WTC11 (cell line): ENCODE results near the gene GRK3. TPM values are rescaled to one million over a fixed set of nuclear protein-coding genes. Genes with fewer than 3 reads are reported as not detected.

ENCODE experiments used
- ATAC-seq: fragments of 200-7000 bp; cut with Tn5 transposase; 2 replicates; pipeline ENCODE4 v1.10.0; 2021; ENCODE audit warnings: mild to moderate bottlenecking, moderate library complexity
- CTCF ChIA-PET: fragments of 300-600 bp; sonication (Branson Sonifier 250); formaldehyde crosslinking; loops from one replicate; lab custom pipeline; 2021; ENCODE audit warnings: antibody characterized with exemption; lab: Charles Lee
- POLR2A ChIA-PET: fragments of 350-600 bp; sonication (Branson Sonifier 250); formaldehyde crosslinking; loops from one replicate; lab custom pipeline; 2021; ENCODE audit warnings: antibody characterized with exemption; lab: Charles Lee
- DNase-seq: peaks from one replicate; pipeline ENCODE4 v3.0.0; 2021; ENCODE audit warnings: low spot score
- H3K27ac Mint-ChIP-seq: 2 replicates; pipeline ENCODE4 v1.8.0; 2021; ENCODE audit warnings: mixed read lengths
- H3K27me3 Mint-ChIP-seq: 2 replicates; pipeline ENCODE4 v1.8.0; 2021; ENCODE audit warnings: low read depth, mild to moderate bottlenecking, moderate library complexity, mixed read lengths
- H3K36me3 Mint-ChIP-seq: 2 replicates; pipeline ENCODE4 v1.8.0; 2021; ENCODE audit warnings: mixed read lengths
- H3K4me1 Mint-ChIP-seq: 2 replicates; pipeline ENCODE4 v1.8.0; 2022; ENCODE audit warnings: mixed read lengths
- H3K4me3 Mint-ChIP-seq: 2 replicates; pipeline ENCODE4 v1.8.0; 2021; ENCODE audit warnings: mild to moderate bottlenecking, moderate library complexity, mixed read lengths
- H3K9me3 Mint-ChIP-seq: 2 replicates; pipeline ENCODE4 v1.8.0; 2021; ENCODE audit warnings: mixed read lengths
- ARID4B ChIP-seq: sonication (generic); formaldehyde crosslinking; IDR thresholded peaks from 2 replicates; pipeline ENCODE4 v1.8.0; 2023; ENCODE audit warnings: missing genetic modification reagents, mild to moderate bottlenecking, borderline replicate concordance
- E2F4 ChIP-seq: sonication (generic); formaldehyde crosslinking; IDR thresholded peaks from 2 replicates; pipeline ENCODE4 v1.8.1; 2022; ENCODE audit warnings: low read depth, mild to moderate bottlenecking, moderate library complexity, missing genetic modification reagents, borderline replicate concordance
- E2F5 ChIP-seq: sonication (generic); formaldehyde crosslinking; IDR thresholded peaks from 2 replicates; pipeline ENCODE4 v1.8.1; 2022; ENCODE audit warnings: mild to moderate bottlenecking, moderate library complexity, missing genetic modification reagents
- ELF4 ChIP-seq: sonication (generic); formaldehyde crosslinking; IDR thresholded peaks from 2 replicates; pipeline ENCODE4 v1.8.1; 2022; ENCODE audit warnings: low read depth, mild to moderate bottlenecking, moderate library complexity, missing genetic modification reagents
- FOXJ3 ChIP-seq: sonication (generic); formaldehyde crosslinking; IDR thresholded peaks from 2 replicates; pipeline ENCODE4 v1.9.0; 2021; ENCODE audit warnings: missing genetic modification reagents, mild to moderate bottlenecking, borderline replicate concordance
- FOXP1 ChIP-seq: sonication (generic); formaldehyde crosslinking; IDR thresholded peaks from 2 replicates; pipeline ENCODE4 v1.8.0; 2022; ENCODE audit warnings: missing genetic modification reagents, mild to moderate bottlenecking, moderate library complexity, borderline replicate concordance
- JUN ChIP-seq: sonication (generic); formaldehyde crosslinking; IDR thresholded peaks from 2 replicates; pipeline ENCODE4 v1.8.0; 2023; ENCODE audit warnings: mild to moderate bottlenecking, missing genetic modification reagents
- MYBL2 ChIP-seq: sonication (generic); formaldehyde crosslinking; IDR thresholded peaks from 2 replicates; pipeline ENCODE4 v1.8.1; 2023; ENCODE audit warnings: mild to moderate bottlenecking, moderate library complexity, missing genetic modification reagents
- NFATC4 ChIP-seq: fragments of 250-450 bp; sonication (Bioruptor Pico); IDR thresholded peaks from 2 replicates; pipeline ENCODE4 v1.9.0; 2021; ENCODE audit warnings: mild to moderate bottlenecking
- NR3C1 ChIP-seq: sonication (generic); formaldehyde crosslinking; conservative IDR thresholded peaks from 2 replicates; pipeline ENCODE4 v1.8.1; 2023; ENCODE audit warnings: low read depth, mild to moderate bottlenecking, missing genetic modification reagents
- PRDM15 ChIP-seq: sonication (generic); formaldehyde crosslinking; IDR thresholded peaks from 2 replicates; pipeline ENCODE4 v1.8.0; 2022; ENCODE audit warnings: missing genetic modification reagents
- TCF7 ChIP-seq: sonication (generic); formaldehyde crosslinking; IDR thresholded peaks from 2 replicates; pipeline ENCODE4 v1.8.0; 2022; ENCODE audit warnings: mild to moderate bottlenecking, low read depth, missing genetic modification reagents, moderate library complexity
- ZNF138 ChIP-seq: sonication (generic); formaldehyde crosslinking; conservative IDR thresholded peaks from 2 replicates; pipeline ENCODE4 v1.8.1; 2022; ENCODE audit warnings: mild to moderate bottlenecking, moderate library complexity, missing genetic modification reagents
- ZNF263 ChIP-seq: sonication (generic); formaldehyde crosslinking; IDR thresholded peaks from 2 replicates; pipeline ENCODE4 v1.8.1; 2022; ENCODE audit warnings: low read depth, mild to moderate bottlenecking, moderate library complexity, missing genetic modification reagents
- ZNF281 ChIP-seq: sonication (generic); formaldehyde crosslinking; IDR thresholded peaks from 2 replicates; pipeline ENCODE4 v1.8.0; 2023; ENCODE audit warnings: mild to moderate bottlenecking, missing genetic modification reagents
- ZNF317 ChIP-seq: sonication (generic); formaldehyde crosslinking; IDR thresholded peaks from 2 replicates; pipeline ENCODE4 v1.8.1; 2023; ENCODE audit warnings: low read depth, mild to moderate bottlenecking, moderate library complexity, missing genetic modification reagents, borderline replicate concordance
- ZNF423 ChIP-seq: fragments of 250-450 bp; sonication (Bioruptor Pico); IDR thresholded peaks from 2 replicates; pipeline ENCODE4 v2.1.2; 2022; ENCODE audit warnings: mild to moderate bottlenecking, moderate library complexity
- total RNA-seq: library from RNA; stranded (reverse); gene quantifications from 3 replicates; pipeline ENCODE4 v1.2.3, GENCODE V29; 2021

The GRK3 gene
- total RNA-seq, 1 experiment from 2014 or later: 27.1 TPM

GRCh38 chr22:25637032-25637431 lies 72.6 kb downstream of the GRK3 start:
- no peaks in the 10 kb centered on the region for H3K27me3 Mint-ChIP-seq
- ChIA-PET POLR2A (no interaction called here), CTCF (interaction anchor here (0.5 to 0.6 kb wide), 2 partner anchors 1225 to 1480 kb away, joined by 3 to 4 read pairs; no protein-coding TSS in a partner anchor)
- H3K9me3 Mint-ChIP-seq: peaks cover 23% of the 10 kb centered on the region
- H3K36me3 Mint-ChIP-seq: peaks cover 27% of the 10 kb centered on the region
- H3K4me1 Mint-ChIP-seq: peaks cover 14% of the 10 kb centered on the region
- DNase-seq (no peak), ATAC-seq (no peak)
- no peak overlapping the region for H3K4me3 Mint-ChIP-seq
- H3K27ac Mint-ChIP-seq: no peak overlapping the region
- TF ChIP-seq NR3C1 (CRISPR knock-in tag) (no peak), NFATC4 (CRISPR knock-in tag) (no peak), ELF4 (no peak), MYBL2 (no peak), ZNF281 (no peak), E2F4 (CRISPR knock-in tag) (no peak), FOXP1 (CRISPR knock-in tag) (no peak), ARID4B (no peak), FOXJ3 (no peak), ZNF138 (CRISPR knock-in tag) (no peak), TCF7 (CRISPR knock-in tag) (no peak), E2F5 (CRISPR knock-in tag) (no peak), ZNF263 (no peak), JUN (CRISPR knock-in tag) (no peak), PRDM15 (no peak), ZNF317 (CRISPR knock-in tag) (no peak), ZNF423 (no peak)
- TF ChIP-seq, all 79 proteins: peak for 0
